Dedifferentiated amniotic fluid mesenchymal stem cell (primary cell): ENCODE results near the gene PGA3.
"Not testable (repeated sequence)": the region's sequence is repeated elsewhere in the genome, so short reads cannot be mapped to it uniquely, and the experiment has no call there.

Experiments used
- DNase-seq: peaks from one replicate; pipeline ENCODE4 v3.0.0-alpha.2; 2016; ENCODE audit errors: extremely low spot score

The PGA3 gene

DNA sequence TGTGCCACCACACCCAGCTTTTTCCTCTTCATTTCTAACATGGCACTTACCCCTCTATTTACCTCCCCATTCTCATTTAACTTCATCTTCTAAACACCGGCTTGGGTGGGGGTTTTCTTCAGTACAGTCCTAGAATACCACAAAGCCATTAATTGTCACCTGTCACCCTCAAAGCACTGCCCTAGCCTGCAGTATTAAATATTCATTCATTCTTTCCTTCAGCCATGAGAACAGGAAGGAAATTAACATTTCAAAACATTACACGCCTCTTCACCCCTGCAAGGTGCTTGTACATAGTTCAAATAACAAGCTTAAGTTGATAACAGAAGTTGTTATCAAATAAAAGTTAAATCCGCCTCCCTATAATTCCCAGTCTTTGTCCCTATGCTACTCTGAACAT, 31.4 kb upstream of the PGA3 start:
- DNase-seq, result no peak

- DNase-seq, result no peak
Measured at GRCh38 chr11:61172356-61172755, 31.0 kb upstream of the PGA3 start.

- no peak for DNase-seq
Measured at GRCh38 chr11:61172888-61173287, 30.4 kb upstream of the PGA3 start.

DNA sequence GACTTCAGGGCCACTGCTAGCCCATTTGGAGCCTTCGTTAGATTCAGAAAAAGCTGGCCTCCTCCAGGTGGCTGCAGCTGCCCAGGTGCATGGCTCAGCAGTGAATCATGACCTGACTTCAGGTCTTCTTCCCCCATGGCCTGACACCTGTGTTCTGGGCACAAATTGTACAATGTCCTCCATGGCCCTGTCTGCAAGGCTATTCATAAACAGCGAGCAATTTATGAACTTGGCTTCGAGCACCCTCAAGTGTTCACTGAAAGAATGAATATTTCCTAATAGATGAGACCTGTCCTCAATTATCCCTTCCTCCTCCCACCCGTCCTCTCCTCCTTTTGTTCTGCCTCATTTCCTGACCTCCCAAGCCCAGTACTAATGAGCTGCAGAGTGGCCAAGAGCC, 29.9 kb upstream of the PGA3 start:
- DNase-seq, result no peak

- no peak for DNase-seq
Measured at GRCh38 chr11:61174273-61174672, 29.0 kb upstream of the PGA3 start.

GRCh38 chr11:61174949-61175348, 28.4 kb upstream of the PGA3 start:
- no peak for DNase-seq

- no peak for DNase-seq
Measured at GRCh38 chr11:61176446-61176845, 26.9 kb upstream of the PGA3 start.

DNA sequence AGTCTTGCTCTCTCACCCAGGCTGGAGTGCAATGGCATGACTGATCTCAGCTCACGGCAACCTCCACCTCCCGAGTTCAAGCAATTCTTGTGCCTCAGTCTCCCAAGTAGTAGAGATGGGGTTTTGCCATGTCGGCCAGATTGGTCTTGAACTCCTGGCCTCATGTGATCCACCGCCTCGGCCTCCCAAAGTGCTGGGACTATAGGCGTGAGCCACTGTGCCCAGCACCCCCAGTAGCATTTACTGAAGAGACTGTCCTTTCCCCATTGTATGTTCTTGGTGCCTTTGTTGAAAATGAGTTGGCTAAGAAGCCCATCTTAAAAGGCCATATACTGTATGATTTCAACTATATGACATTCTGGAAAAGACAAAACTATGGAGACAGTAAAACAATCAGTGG, 23.1 kb upstream of the PGA3 start:
- not testable (repeated sequence) for DNase-seq

DNA sequence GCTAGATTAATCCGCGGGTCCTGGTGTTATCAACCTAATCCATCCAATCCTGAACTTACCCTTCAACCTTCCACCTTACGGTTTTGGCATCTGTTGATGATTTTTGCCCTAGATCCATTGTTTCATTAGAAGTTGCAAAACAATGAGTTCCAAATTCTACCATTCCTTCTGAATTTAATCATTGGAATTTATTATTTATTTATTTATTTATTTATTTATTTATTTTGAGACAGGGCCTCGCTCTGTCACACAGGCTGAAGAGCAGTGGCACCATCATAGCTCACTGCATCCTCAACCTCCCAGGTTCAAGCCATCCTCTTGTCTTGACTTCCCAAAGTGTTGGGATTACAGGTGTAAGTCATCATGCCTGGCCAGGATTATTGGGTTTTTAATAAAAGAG, 21.8 kb upstream of the PGA3 start:
- no peak for DNase-seq

GRCh38 chr11:61183645-61184044, 19.7 kb upstream of the PGA3 start:
- no peak for DNase-seq

- no peak for DNase-seq
Measured at GRCh38 chr11:61186504-61186903, 16.8 kb upstream of the PGA3 start.

GRCh38 chr11:61187505-61188130, 15.7 kb upstream of the PGA3 start:
- peak; percentile 68 for DNase-seq

GRCh38 chr11:61189933-61190332, 13.4 kb upstream of the PGA3 start:
- DNase-seq, result no peak

DNA sequence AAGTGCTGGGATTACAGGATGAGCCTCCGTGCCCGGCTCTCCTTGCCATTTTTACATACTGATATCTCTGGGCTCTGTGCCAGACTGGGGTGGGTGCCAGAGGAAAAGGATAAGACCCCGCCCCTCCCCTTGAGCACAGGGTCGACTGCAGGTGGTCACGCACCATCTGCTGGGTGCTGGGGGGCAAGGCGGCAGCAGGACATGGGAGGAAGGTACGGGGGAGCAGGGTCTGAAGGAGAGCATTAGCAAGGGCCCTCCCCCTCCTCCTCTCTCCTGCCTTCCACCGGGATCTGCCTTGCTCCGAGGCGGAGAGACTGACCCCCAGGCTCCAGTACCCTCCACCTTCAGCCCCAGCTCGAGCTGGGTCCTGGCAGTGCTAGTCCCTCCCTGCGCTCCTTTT, 9.7 kb upstream of the PGA3 start:
- no peak for DNase-seq

- no peak for DNase-seq
Measured at GRCh38 chr11:61194169-61194671, 9.1 kb upstream of the PGA3 start.

DNA sequence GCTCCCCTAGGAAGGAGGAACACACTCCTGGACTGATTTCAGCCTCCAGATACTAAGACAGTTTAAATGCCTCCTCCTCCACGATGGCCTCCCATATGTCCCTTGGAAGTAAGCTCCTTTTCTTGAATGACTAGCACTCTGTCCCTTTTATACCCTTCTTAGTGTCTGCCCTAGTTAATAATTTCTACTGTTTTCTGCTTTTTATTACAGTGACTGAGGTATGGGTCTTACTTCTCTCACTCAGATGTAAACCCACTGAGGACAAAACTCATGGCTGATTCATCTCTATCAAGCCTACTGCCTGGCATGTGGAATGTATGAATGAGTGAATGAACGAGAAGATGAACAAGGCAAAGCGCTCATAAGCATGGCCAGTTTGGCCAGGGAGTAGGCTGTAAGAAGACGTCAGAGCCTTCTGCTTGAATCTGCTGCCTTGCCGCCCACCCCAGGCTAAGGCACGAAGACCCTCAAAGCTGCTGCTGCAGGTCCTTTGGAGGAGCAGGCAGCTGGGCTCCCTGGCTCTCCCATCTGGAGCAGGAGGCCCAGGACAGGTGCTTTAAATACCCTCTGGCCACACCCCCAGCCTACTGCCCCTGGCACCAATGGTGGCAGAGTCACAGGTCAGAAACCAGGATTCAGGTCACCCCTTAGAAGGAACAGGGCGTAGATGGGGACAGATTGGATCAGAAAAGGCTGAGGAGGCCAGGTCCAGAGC, 8.2 kb upstream of the PGA3 start:
- DNase-seq, result no peak

- DNase-seq, result no peak
Measured at GRCh38 chr11:61195719-61196118, 7.6 kb upstream of the PGA3 start.

GRCh38 chr11:61198361-61198760, 5.0 kb upstream of the PGA3 start:
- no peak for DNase-seq

DNA sequence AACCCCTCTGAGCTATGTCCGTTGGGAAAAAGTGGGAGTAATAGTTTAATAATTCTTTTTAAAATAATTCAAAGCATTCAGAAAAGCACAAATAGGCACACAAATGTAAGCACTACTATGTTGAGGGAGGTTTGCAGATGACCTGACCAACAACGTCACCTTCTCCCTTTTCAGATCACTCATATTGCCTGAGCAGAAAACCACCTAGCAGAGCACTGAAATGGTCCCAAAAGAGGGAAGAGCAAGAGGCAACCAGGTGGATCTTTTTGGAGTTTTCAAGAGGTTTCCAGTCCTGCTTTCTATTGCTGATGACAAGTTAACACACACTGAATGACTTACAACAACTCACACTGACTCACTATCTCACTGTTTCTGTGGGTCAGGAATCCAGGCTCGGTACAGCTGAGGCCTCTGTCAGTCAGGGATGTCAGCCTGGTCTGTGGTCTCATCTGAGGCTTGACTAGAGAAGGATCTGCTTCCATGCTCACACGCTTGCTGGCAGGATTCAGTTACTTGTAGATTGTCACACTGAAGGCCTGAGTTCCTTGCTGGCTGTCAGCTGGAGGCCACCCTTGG, 4.3 kb upstream of the PGA3 start:
- no peak for DNase-seq

DNA sequence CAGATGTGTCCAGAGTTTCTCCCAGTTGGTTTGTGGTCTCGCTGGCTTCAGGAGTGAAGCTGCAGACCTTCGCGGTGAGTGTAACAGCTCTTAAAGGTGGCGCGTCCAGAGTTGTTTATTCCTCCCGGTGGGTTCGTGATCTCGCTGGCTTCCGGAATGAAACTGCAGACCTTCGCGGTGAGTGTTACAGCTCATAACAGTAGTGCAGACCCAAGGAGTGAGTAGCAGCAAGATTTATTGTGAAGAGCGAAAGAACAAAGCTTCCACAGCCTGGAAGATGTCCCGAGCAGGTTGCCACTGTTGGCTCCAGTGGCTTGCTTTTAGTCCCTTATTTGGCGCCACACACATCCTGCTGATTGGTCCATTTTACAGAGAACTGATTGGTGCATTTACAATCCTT, 1.8 kb upstream of the PGA3 start:
- DNase-seq, result no peak

GRCh38 chr11:61203873-61204272, 558 bp downstream of the PGA3 start:
- DNase-seq, result not testable (repeated sequence)

GRCh38 chr11:61204502-61205059, 1.3 kb downstream of the PGA3 start:
- DNase-seq, result not testable (repeated sequence)
